Measurements from ENCODE around the gene GJB5. TPM values are rescaled to one million over a fixed set of nuclear protein-coding genes. Genes with fewer than 3 reads are reported as not detected.
"Not testable (repeated sequence)": the region's sequence is repeated elsewhere in the genome, so short reads cannot be mapped to it uniquely, and the experiment has no call there.

The GJB5 gene
- total RNA-seq, 1 donor from 2014 or later = not detected

- no peak overlapping the region for H3K27ac ChIP-seq
- no peak overlapping the region for H3K27ac Mint-ChIP-seq
- H3K4me3 Mint-ChIP-seq = no peak overlapping the region
Observed at GRCh38 chr1:34721241-34721640, 33.6 kb upstream of the GJB5 start.

GRCh38 chr1:34721646-34722355, 33.0 kb upstream of the GJB5 start:
- DNase-seq (ENCODE audit: low spot score) = no peak
- H3K27me3 ChIP-seq = peaks cover 15% of the 10 kb centered on the region
- no peaks in the 10 kb centered on the region for H3K4me1 Mint-ChIP-seq
- H3K9me3 Mint-ChIP-seq = no peaks in the 10 kb centered on the region
- no peak overlapping the region for H3K27ac ChIP-seq
- no peak overlapping the region for H3K27ac Mint-ChIP-seq
- no peak overlapping the region for H3K9ac ChIP-seq
- no peaks in the 10 kb centered on the region for H4K20me1 ChIP-seq (ENCODE audit: low read depth)
- no peaks in the 10 kb centered on the region for H3K36me3 Mint-ChIP-seq
- H3K4me1 ChIP-seq = no peaks in the 10 kb centered on the region
- no peak overlapping the region for H3K4me3 Mint-ChIP-seq
- no peaks in the 10 kb centered on the region for H3K9me3 ChIP-seq (ENCODE audit: low read depth)
- no peak overlapping the region for H2AFZ ChIP-seq (replicated peaks)
- H3K36me3 ChIP-seq = no peaks in the 10 kb centered on the region
- no peak overlapping the region for H3K4me2 ChIP-seq
- peaks cover 11% of the 10 kb centered on the region for H3K27me3 Mint-ChIP-seq (ENCODE audit: insufficient read depth, low read depth)
- no peak overlapping the region for H3K4me3 ChIP-seq
- no peaks in the 10 kb centered on the region for H3F3A ChIP-seq (ENCODE audit: low read depth)
- no peak for TF ChIP-seq CTCF (IDR thresholded peaks at IDR 0.05)
- TF ChIP-seq EZH2 (IDR thresholded peaks at IDR 0.05) = no peak
- TF ChIP-seq EZH2phosphoT487 (IDR thresholded peaks at IDR 0.05) = no peak
- H3K79me2 ChIP-seq (ENCODE audit: low read depth) = no peaks in the 10 kb centered on the region

More at GRCh38 chr1:34721241-34721640, 33.6 kb upstream of the GJB5 start:
- H3K27me3 ChIP-seq = peaks cover 15% of the 10 kb centered on the region
- TF ChIP-seq EZH2 (IDR thresholded peaks at IDR 0.05) = no peak
- no peaks in the 10 kb centered on the region for H3F3A ChIP-seq (ENCODE audit: low read depth)
- H2AFZ ChIP-seq (replicated peaks) = no peak overlapping the region
- no peaks in the 10 kb centered on the region for H3K9me3 ChIP-seq (ENCODE audit: low read depth)
- H3K4me2 ChIP-seq = no peak overlapping the region
- Mint-ChIP-seq H3K36me3 (no peaks in the 10 kb centered on the region), H3K27me3 (ENCODE audit: insufficient read depth, low read depth) (peaks cover 11% of the 10 kb centered on the region), H3K9me3 (no peaks in the 10 kb centered on the region), H3K4me1 (no peaks in the 10 kb centered on the region)
- H3K4me3 ChIP-seq = no peak overlapping the region
- no peak for DNase-seq (ENCODE audit: low spot score)
- H3K4me1 ChIP-seq = no peaks in the 10 kb centered on the region
- H3K36me3 ChIP-seq = no peaks in the 10 kb centered on the region
- no peak overlapping the region for H3K9ac ChIP-seq
- H4K20me1 ChIP-seq (ENCODE audit: low read depth) = no peaks in the 10 kb centered on the region
- H3K79me2 ChIP-seq (ENCODE audit: low read depth) = no peaks in the 10 kb centered on the region

DNA sequence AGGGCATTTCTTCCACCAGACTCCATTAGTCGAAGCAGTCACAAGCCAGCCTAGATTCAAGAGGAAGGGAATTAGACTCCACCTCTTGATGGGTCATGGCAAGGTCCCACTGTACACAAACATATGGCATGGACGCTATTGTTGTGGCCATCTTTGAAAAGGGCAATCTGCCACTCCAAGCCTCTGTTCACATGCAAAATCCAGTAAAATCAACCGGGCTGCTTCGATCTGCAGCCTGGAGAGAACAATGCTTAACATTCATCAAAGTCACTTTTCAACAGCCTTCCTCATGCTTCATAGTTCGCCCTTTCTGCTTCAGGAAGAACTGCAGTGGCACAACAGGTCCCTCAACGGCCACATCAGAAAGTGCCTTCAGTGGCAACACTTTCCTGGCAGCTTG, 28.0 kb upstream of the GJB5 start:
- H3K9me3 ChIP-seq (ENCODE audit: low read depth) = no peaks in the 10 kb centered on the region
- no peak for TF ChIP-seq EZH2 (IDR thresholded peaks at IDR 0.05)
- TF ChIP-seq CTCF (IDR thresholded peaks at IDR 0.05) = no peak
- no peak for TF ChIP-seq EZH2phosphoT487 (IDR thresholded peaks at IDR 0.05)
- H3K27me3 ChIP-seq = peaks cover 15% of the 10 kb centered on the region
- no peak overlapping the region for H3K9ac ChIP-seq
- no peaks in the 10 kb centered on the region for H3K4me1 Mint-ChIP-seq
- no peak overlapping the region for H2AFZ ChIP-seq (replicated peaks)
- H3K27ac ChIP-seq = no peak overlapping the region
- no peaks in the 10 kb centered on the region for H4K20me1 ChIP-seq (ENCODE audit: low read depth)
- no peak for DNase-seq (ENCODE audit: low spot score)
- peaks cover 11% of the 10 kb centered on the region for H3K27me3 Mint-ChIP-seq (ENCODE audit: insufficient read depth, low read depth)
- no peaks in the 10 kb centered on the region for H3K36me3 Mint-ChIP-seq
- H3F3A ChIP-seq (ENCODE audit: low read depth) = no peaks in the 10 kb centered on the region
- H3K4me3 ChIP-seq = no peak overlapping the region
- no peak overlapping the region for H3K4me3 Mint-ChIP-seq
- no peak overlapping the region for H3K27ac Mint-ChIP-seq
- no peaks in the 10 kb centered on the region for H3K9me3 Mint-ChIP-seq
- H3K4me2 ChIP-seq = no peak overlapping the region
- no peaks in the 10 kb centered on the region for H3K36me3 ChIP-seq
- no peaks in the 10 kb centered on the region for H3K4me1 ChIP-seq
- no peaks in the 10 kb centered on the region for H3K79me2 ChIP-seq (ENCODE audit: low read depth)

- Histone ChIP-seq H3K79me2 (ENCODE audit: low read depth) (no peaks in the 10 kb centered on the region), H2AFZ (replicated peaks) (no peak overlapping the region), H3K27ac (no peak overlapping the region), H3K36me3 (no peaks in the 10 kb centered on the region), H3K4me2 (no peak overlapping the region), H4K20me1 (ENCODE audit: low read depth) (no peaks in the 10 kb centered on the region), H3K4me1 (no peaks in the 10 kb centered on the region), H3K9me3 (ENCODE audit: low read depth) (no peaks in the 10 kb centered on the region), H3F3A (ENCODE audit: low read depth) (no peaks in the 10 kb centered on the region), H3K4me3 (no peak overlapping the region), H3K9ac (no peak overlapping the region), H3K27me3 (no peaks in the 10 kb centered on the region)
- Mint-ChIP-seq H3K27me3 (ENCODE audit: insufficient read depth, low read depth) (peaks cover 14% of the 10 kb centered on the region), H3K27ac (no peak overlapping the region), H3K9me3 (no peaks in the 10 kb centered on the region), H3K4me3 (no peak overlapping the region), H3K36me3 (no peaks in the 10 kb centered on the region), H3K4me1 (no peaks in the 10 kb centered on the region)
- DNase-seq (ENCODE audit: low spot score) = no peak
- TF ChIP-seq EZH2phosphoT487 (IDR thresholded peaks at IDR 0.05) (no peak), EZH2 (IDR thresholded peaks at IDR 0.05) (no peak), CTCF (IDR thresholded peaks at IDR 0.05) (no peak)
Observed at GRCh38 chr1:34730485-34730884, 24.4 kb upstream of the GJB5 start.

GRCh38 chr1:34732831-34733230, 22.0 kb upstream of the GJB5 start:
- peaks cover 16% of the 10 kb centered on the region for H3K27me3 Mint-ChIP-seq (ENCODE audit: insufficient read depth, low read depth)
- H3K36me3 ChIP-seq; H3K9ac ChIP-seq; H3K27me3 ChIP-seq; H3K4me1 Mint-ChIP-seq; H3K4me3 Mint-ChIP-seq; H3K4me2 ChIP-seq; H3K79me2 ChIP-seq (ENCODE audit: low read depth); H3K36me3 Mint-ChIP-seq; H4K20me1 ChIP-seq (ENCODE audit: low read depth); H3K27ac ChIP-seq; DNase-seq (ENCODE audit: low spot score); H3K4me1 ChIP-seq; H3K4me3 ChIP-seq; H3K9me3 Mint-ChIP-seq; H3K9me3 ChIP-seq (ENCODE audit: low read depth); H3K27ac Mint-ChIP-seq; H2AFZ ChIP-seq (replicated peaks); H3F3A ChIP-seq (ENCODE audit: low read depth): not testable (repeated sequence)

Measured in neural progenitor cell (in vitro differentiated cells).